SK-N-SH treated with all-trans-retinoic acid at 6 μM for 48 hours (cell line): ENCODE data around the gene ERVW-1.

Source experiments
- ATAC-seq: fragments of 200-7000 bp; cut with Tn5 transposase; 3 replicates; pipeline ENCODE4 v1.9.1; 2020; ENCODE audit warnings: mild to moderate bottlenecking, moderate library complexity
- ARNTL ChIP-seq: fragments of 450-650 bp; formaldehyde crosslinking; IDR thresholded peaks from 2 replicates; pipeline ENCODE4 v1.5.0; 2020; ENCODE audit warnings: low read depth, mild to moderate bottlenecking, moderate library complexity, borderline replicate concordance
- BACH2 ChIP-seq: fragments of 250-450 bp; sonication (Bioruptor Pico); IDR thresholded peaks from 2 replicates; pipeline ENCODE4 v1.9.0; 2021; ENCODE audit warnings: mild to moderate bottlenecking, borderline replicate concordance
- CSDC2 ChIP-seq: fragments of 250-450 bp; sonication (Bioruptor Pico); IDR thresholded peaks from 2 replicates; pipeline ENCODE4 v1.5.0; 2020; ENCODE audit warnings: mild to moderate bottlenecking, moderate library complexity
- ESRRG ChIP-seq: fragments of 250-450 bp; sonication (Bioruptor Pico); IDR thresholded peaks from 2 replicates; pipeline ENCODE4 v1.6.1; 2021; ENCODE audit warnings: mild to moderate bottlenecking
- GLIS3 ChIP-seq: fragments of 250-450 bp; sonication (Bioruptor Pico); IDR thresholded peaks from 2 replicates; pipeline ENCODE4 v1.5.0; 2020; ENCODE audit warnings: mild to moderate bottlenecking, moderate library complexity
- ISL1 ChIP-seq: fragments of 250-450 bp; sonication (Bioruptor Pico); IDR thresholded peaks from 2 replicates; pipeline ENCODE4 v2.1.2; 2022; ENCODE audit warnings: mild to moderate bottlenecking, moderate library complexity
- OSR1 ChIP-seq: fragments of 250-450 bp; sonication (Bioruptor Pico); IDR thresholded peaks from 2 replicates; pipeline ENCODE4 v1.8.0; 2022; ENCODE audit warnings: moderate library complexity, mild to moderate bottlenecking, inconsistent platforms
- PPARA ChIP-seq: fragments of 250-450 bp; sonication (Bioruptor Pico); IDR thresholded peaks from 2 replicates; pipeline ENCODE4 v1.5.0; 2020; ENCODE audit warnings: mild to moderate bottlenecking, borderline replicate concordance
- RARB ChIP-seq: fragments of 250-450 bp; sonication (Bioruptor Pico); IDR thresholded peaks from 2 replicates; pipeline ENCODE4 v1.8.0; 2021; ENCODE audit warnings: mild to moderate bottlenecking, moderate library complexity
- SNAI2 ChIP-seq: fragments of 250-450 bp; sonication (Bioruptor Pico); IDR thresholded peaks from 2 replicates; pipeline ENCODE4 v1.5.0; 2020; ENCODE audit warnings: mild to moderate bottlenecking, moderate library complexity
- TCF4 ChIP-seq: fragments of 250-450 bp; sonication (Bioruptor Pico); IDR thresholded peaks from 2 replicates; pipeline ENCODE4 v1.8.0; 2021; ENCODE audit warnings: mild to moderate bottlenecking, moderate library complexity, borderline replicate concordance
- TOX ChIP-seq: fragments of 250-450 bp; sonication (Bioruptor Pico); IDR thresholded peaks from 2 replicates; pipeline ENCODE4 v1.8.0; 2021; ENCODE audit warnings: mild to moderate bottlenecking, moderate library complexity, borderline replicate concordance
- ZC3H10 ChIP-seq: fragments of 250-450 bp; sonication (Bioruptor Pico); IDR thresholded peaks from 2 replicates; pipeline ENCODE4 v1.5.1; 2021; ENCODE audit warnings: mild to moderate bottlenecking, moderate library complexity
- ZFP3 ChIP-seq: fragments of 250-450 bp; sonication (Bioruptor Pico); IDR thresholded peaks from 2 replicates; pipeline ENCODE4 v1.5.0; 2020; ENCODE audit warnings: mild to moderate bottlenecking, moderate library complexity
- ZFP30 ChIP-seq: fragments of 450-650 bp; formaldehyde crosslinking; IDR thresholded peaks from 2 replicates; pipeline ENCODE4 v1.5.0; 2022; ENCODE audit warnings: mild to moderate bottlenecking, moderate library complexity
- ZNF70 ChIP-seq: fragments of 450-650 bp; formaldehyde crosslinking; IDR thresholded peaks from 2 replicates; pipeline ENCODE4 v1.5.0; 2020; ENCODE audit warnings: mild to moderate bottlenecking, moderate library complexity
- ZNF8 ChIP-seq: fragments of 450-650 bp; formaldehyde crosslinking; IDR thresholded peaks from 2 replicates; pipeline ENCODE4 v1.5.0; 2020; ENCODE audit warnings: mild to moderate bottlenecking, moderate library complexity
- TF ChIP-seq, protein P1 (sequence below): fragments of 250-450 bp; sonication (Bioruptor Pico); IDR thresholded peaks from 2 replicates; pipeline ENCODE4 v1.8.0; 2021; ENCODE audit warnings: low read depth, mild to moderate bottlenecking, moderate library complexity, borderline replicate concordance
- TF ChIP-seq, protein P2 (sequence below): fragments of 250-450 bp; sonication (Bioruptor Pico); IDR thresholded peaks from 2 replicates; pipeline ENCODE4 v1.5.1; 2021; ENCODE audit warnings: mild to moderate bottlenecking, moderate library complexity
- TF ChIP-seq, protein P3 (sequence below): fragments of 250-450 bp; sonication (Bioruptor Pico); IDR thresholded peaks from 2 replicates; pipeline ENCODE4 v1.8.0; 2020; ENCODE audit warnings: mild to moderate bottlenecking, moderate library complexity, borderline replicate concordance
- TF ChIP-seq, protein P4 (sequence below): fragments of 250-450 bp; sonication (Bioruptor Pico); IDR thresholded peaks from 2 replicates; pipeline ENCODE4 v1.5.1; 2020; ENCODE audit warnings: low read depth, mild to moderate bottlenecking, moderate library complexity
- TF ChIP-seq, protein P5 (sequence below): fragments of 250-450 bp; sonication (Bioruptor Pico); IDR thresholded peaks from 2 replicates; pipeline ENCODE4 v1.5.0; 2020; ENCODE audit warnings: mild to moderate bottlenecking, moderate library complexity

ERVW-1 gene

DNA sequence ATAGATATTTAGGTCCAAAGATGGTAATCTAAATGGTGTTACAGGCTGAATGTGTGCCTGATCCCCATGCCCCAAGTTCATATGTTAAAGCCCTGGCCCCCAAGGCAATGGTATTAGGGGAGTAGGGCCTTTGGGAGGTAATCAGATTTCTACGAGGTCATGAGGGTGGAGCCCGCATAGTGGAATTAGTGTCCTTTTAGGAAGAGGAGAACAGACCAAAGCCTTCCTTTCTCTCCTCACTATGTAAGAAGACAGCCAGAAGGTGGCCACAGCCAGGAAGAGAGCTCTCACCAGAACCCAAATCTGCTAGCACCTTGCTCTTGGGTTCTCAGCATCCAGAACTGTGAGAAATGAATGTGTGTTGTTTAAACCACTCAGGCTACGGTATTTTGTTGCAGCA is 15.2 kb downstream of the ERVW-1 start:
- TF ChIP-seq, protein P1, sequence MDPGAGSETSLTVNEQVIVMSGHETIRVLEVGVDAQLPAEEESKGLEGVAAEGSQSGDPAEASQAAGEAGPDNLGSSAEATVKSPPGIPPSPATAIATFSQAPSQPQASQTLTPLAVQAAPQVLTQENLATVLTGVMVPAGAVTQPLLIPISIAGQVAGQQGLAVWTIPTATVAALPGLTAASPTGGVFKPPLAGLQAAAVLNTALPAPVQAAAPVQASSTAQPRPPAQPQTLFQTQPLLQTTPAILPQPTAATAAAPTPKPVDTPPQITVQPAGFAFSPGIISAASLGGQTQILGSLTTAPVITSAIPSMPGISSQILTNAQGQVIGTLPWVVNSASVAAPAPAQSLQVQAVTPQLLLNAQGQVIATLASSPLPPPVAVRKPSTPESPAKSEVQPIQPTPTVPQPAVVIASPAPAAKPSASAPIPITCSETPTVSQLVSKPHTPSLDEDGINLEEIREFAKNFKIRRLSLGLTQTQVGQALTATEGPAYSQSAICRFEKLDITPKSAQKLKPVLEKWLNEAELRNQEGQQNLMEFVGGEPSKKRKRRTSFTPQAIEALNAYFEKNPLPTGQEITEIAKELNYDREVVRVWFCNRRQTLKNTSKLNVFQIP (CRISPR knock-in tag) = no peak
- TF ChIP-seq, protein P2, sequence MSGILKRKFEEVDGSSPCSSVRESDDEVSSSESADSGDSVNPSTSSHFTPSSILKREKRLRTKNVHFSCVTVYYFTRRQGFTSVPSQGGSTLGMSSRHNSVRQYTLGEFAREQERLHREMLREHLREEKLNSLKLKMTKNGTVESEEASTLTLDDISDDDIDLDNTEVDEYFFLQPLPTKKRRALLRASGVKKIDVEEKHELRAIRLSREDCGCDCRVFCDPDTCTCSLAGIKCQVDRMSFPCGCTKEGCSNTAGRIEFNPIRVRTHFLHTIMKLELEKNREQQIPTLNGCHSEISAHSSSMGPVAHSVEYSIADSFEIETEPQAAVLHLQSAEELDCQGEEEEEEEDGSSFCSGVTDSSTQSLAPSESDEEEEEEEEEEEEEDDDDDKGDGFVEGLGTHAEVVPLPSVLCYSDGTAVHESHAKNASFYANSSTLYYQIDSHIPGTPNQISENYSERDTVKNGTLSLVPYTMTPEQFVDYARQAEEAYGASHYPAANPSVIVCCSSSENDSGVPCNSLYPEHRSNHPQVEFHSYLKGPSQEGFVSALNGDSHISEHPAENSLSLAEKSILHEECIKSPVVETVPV (CRISPR knock-in tag) = no peak
- TF ChIP-seq, protein P3, sequence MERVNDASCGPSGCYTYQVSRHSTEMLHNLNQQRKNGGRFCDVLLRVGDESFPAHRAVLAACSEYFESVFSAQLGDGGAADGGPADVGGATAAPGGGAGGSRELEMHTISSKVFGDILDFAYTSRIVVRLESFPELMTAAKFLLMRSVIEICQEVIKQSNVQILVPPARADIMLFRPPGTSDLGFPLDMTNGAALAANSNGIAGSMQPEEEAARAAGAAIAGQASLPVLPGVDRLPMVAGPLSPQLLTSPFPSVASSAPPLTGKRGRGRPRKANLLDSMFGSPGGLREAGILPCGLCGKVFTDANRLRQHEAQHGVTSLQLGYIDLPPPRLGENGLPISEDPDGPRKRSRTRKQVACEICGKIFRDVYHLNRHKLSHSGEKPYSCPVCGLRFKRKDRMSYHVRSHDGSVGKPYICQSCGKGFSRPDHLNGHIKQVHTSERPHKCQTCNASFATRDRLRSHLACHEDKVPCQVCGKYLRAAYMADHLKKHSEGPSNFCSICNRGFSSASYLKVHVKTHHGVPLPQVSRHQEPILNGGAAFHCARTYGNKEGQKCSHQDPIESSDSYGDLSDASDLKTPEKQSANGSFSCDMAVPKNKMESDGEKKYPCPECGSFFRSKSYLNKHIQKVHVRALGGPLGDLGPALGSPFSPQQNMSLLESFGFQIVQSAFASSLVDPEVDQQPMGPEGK (CRISPR knock-in tag) = no peak
- TF ChIP-seq OSR1 = no peak
- TF ChIP-seq ZFP30 (CRISPR knock-in tag) = no peak
- TF ChIP-seq SNAI2 (CRISPR knock-in tag) = no peak
- no peak for TF ChIP-seq ZC3H10 (CRISPR knock-in tag)
- TF ChIP-seq TCF4 = no peak
- TF ChIP-seq ARNTL = no peak
- no peak for TF ChIP-seq GLIS3 (CRISPR knock-in tag)
- no peak for TF ChIP-seq ZNF70
- TF ChIP-seq, protein P4, sequence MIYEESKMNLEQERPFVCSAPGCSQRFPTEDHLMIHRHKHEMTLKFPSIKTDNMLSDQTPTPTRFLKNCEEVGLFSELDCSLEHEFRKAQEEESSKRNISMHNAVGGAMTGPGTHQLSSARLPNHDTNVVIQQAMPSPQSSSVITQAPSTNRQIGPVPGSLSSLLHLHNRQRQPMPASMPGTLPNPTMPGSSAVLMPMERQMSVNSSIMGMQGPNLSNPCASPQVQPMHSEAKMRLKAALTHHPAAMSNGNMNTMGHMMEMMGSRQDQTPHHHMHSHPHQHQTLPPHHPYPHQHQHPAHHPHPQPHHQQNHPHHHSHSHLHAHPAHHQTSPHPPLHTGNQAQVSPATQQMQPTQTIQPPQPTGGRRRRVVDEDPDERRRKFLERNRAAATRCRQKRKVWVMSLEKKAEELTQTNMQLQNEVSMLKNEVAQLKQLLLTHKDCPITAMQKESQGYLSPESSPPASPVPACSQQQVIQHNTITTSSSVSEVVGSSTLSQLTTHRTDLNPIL (CRISPR knock-in tag) = no peak
- no peak for ATAC-seq

DNA sequence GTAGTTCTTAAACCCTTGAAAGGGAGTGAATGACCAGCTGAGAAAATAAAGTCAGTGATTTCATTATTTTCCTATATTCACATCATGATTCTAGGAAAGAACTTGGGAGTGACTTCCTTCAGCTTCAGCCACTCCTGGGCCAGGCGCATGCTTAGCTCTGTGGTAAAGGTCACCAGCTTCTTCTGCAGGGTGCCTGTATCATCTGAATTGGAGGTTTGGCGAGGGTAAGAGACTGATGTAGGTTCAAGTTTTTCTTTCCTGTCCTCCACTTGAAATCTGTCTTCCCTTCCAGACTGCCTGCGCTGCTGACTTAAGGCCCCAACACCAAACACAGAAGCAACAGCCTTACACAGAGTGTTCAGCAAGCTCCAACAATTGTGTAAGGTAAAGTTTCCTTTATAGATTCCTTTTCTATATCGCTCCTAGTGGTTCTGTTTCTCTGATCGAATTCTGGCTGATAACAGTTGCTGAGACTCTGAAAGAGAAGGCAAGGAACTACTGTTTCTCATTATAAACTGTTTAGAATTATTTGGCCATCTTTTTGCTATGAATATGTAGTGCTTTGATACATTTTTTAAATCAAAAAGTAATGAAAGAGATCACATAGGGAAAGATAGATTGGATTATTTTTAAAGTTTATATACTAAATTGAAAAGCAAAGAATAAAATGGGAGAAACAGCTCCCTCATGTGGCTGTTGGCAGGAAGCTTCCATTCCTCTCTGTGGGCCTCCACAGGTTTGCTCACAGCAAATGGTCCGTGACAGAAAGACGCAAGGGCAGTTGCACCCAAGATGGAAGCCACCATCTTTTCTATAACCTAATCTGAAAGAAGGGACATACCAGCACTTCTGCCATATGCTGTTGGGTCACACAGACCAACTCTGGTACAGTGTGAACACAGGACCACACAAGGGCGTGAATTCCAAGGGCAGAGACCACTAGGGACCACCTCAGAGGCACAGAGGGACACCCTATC is 16.4 kb downstream of the ERVW-1 start:
- peak; percentile 92 for ATAC-seq
- TF ChIP-seq TOX (CRISPR knock-in tag) (0 out of 2 replicates have a peak, but pooled peaks have one; percentile 20), ZFP3 (CRISPR knock-in tag) (no peak), ISL1 (no peak), PPARA (no peak)

DNA sequence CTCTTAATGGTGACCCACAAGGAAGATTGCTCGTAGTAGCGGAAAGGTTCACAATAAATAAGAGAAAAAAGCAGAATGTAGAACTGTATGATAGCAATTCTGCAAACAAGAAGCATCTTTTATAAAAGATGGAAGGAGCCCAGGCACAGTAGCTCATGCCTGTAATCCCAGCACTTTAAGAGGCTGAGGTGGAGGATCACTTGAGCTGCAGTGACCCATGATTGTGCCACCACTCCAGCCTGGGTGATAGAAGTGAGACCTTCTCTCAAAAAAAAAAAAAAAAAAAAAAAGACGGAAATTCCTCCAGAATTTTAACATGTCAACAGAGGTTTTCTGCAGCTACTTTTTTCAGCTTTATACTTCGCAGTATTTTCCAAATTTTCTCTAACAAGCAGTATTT is 17.2 kb downstream of the ERVW-1 start:
- no peak for ATAC-seq
- TF ChIP-seq, protein P4 (CRISPR knock-in tag) = no peak
- TF ChIP-seq ZNF70 (no peak), RARB (CRISPR knock-in tag) (no peak), BACH2 (CRISPR knock-in tag) (no peak), TOX (CRISPR knock-in tag) (no peak), ZFP30 (CRISPR knock-in tag) (no peak), TCF4 (no peak), ESRRG (no peak), ARNTL (no peak), CSDC2 (CRISPR knock-in tag) (no peak), ZFP3 (CRISPR knock-in tag) (no peak), PPARA (no peak), ZNF8 (no peak), SNAI2 (CRISPR knock-in tag) (no peak)
- TF ChIP-seq, protein P2 (CRISPR knock-in tag) = no peak
- TF ChIP-seq, protein P5, sequence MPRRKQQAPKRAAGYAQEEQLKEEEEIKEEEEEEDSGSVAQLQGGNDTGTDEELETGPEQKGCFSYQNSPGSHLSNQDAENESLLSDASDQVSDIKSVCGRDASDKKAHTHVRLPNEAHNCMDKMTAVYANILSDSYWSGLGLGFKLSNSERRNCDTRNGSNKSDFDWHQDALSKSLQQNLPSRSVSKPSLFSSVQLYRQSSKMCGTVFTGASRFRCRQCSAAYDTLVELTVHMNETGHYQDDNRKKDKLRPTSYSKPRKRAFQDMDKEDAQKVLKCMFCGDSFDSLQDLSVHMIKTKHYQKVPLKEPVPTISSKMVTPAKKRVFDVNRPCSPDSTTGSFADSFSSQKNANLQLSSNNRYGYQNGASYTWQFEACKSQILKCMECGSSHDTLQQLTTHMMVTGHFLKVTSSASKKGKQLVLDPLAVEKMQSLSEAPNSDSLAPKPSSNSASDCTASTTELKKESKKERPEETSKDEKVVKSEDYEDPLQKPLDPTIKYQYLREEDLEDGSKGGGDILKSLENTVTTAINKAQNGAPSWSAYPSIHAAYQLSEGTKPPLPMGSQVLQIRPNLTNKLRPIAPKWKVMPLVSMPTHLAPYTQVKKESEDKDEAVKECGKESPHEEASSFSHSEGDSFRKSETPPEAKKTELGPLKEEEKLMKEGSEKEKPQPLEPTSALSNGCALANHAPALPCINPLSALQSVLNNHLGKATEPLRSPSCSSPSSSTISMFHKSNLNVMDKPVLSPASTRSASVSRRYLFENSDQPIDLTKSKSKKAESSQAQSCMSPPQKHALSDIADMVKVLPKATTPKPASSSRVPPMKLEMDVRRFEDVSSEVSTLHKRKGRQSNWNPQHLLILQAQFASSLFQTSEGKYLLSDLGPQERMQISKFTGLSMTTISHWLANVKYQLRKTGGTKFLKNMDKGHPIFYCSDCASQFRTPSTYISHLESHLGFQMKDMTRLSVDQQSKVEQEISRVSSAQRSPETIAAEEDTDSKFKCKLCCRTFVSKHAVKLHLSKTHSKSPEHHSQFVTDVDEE = no peak
- TF ChIP-seq, protein P1 (CRISPR knock-in tag) = no peak
